Astrocyte of the spinal cord (primary cell): ENCODE results near the gene TAF4B.
A peak's percentile ranks its signal among the peaks of the same experiment; 100 is the strongest.
"Not testable (repeated sequence)": the region's sequence is repeated elsewhere in the genome, so short reads cannot be mapped to it uniquely, and the experiment has no call there.

Experiments used
- DNase-seq: peaks from one replicate; pipeline ENCODE4 v3.0.0; 2011; ENCODE audit warnings: low read depth, low spot score
- H3K4me3 ChIP-seq: 2 replicates; pipeline ENCODE4 v1.5.1; 2011; ENCODE audit warnings: low read depth, mild to moderate bottlenecking, low read length, moderate library complexity
- in situ Hi-C: cut with HindIII; loops from 2 replicates; pipeline ENCODE4 v1.10.0; 2017; ENCODE audit warnings: low sequenced_read_pairs
- TF ChIP-seq, protein P1 (sequence below): IDR thresholded peaks from 2 replicates; pipeline ENCODE4 v1.5.1; 2012; ENCODE audit warnings: low read depth, mild to moderate bottlenecking, low read length, inconsistent platforms

TAF4B gene

DNA sequence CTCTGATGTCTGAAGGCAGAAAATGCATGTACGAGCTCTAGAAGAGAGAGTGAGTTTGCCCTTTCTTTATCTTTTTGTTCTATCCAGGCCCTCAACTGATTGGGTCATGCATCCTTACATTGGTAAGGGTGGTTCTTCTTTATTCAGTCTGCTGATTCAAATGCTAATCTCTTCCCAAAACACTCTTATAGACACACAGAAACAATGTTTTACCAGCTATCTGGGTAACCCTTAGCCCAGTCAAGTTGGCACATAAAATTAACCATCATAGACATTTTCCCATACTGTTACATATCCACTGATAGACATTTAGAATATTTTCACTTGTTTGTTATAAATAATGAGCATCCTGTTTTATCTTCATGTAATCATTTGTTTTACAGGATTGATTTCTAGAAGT lies 141.2 kb downstream of the TAF4B start:
- TF ChIP-seq, protein P1, sequence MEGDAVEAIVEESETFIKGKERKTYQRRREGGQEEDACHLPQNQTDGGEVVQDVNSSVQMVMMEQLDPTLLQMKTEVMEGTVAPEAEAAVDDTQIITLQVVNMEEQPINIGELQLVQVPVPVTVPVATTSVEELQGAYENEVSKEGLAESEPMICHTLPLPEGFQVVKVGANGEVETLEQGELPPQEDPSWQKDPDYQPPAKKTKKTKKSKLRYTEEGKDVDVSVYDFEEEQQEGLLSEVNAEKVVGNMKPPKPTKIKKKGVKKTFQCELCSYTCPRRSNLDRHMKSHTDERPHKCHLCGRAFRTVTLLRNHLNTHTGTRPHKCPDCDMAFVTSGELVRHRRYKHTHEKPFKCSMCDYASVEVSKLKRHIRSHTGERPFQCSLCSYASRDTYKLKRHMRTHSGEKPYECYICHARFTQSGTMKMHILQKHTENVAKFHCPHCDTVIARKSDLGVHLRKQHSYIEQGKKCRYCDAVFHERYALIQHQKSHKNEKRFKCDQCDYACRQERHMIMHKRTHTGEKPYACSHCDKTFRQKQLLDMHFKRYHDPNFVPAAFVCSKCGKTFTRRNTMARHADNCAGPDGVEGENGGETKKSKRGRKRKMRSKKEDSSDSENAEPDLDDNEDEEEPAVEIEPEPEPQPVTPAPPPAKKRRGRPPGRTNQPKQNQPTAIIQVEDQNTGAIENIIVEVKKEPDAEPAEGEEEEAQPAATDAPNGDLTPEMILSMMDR, result no peak
- DNase-seq, result no peak
- in situ Hi-C loops, result no loop called here
- no peak overlapping the region for H3K4me3 ChIP-seq

DNA sequence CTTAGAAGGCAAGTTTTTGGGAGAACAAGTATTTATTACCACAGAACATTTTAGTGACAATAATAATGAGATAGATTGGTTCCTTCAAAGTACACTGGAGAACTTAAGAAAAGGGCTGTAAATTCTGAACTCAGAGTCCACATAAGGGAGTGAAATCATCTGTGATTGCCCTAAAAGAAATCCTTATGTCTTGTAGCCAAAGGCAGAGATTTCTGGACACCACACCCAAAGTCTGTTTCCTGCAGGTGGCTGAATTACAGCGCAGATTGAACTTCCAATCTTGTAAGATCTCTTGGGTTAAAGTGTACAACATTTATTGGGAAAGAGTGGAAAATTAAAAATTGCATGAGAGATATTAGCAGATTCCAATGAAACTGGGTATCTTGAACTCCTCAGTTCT lies 143.8 kb downstream of the TAF4B start:
- no peak overlapping the region for H3K4me3 ChIP-seq
- TF ChIP-seq, protein P1, result no peak
- in situ Hi-C loops, result no loop called here
- DNase-seq, result no peak

DNA sequence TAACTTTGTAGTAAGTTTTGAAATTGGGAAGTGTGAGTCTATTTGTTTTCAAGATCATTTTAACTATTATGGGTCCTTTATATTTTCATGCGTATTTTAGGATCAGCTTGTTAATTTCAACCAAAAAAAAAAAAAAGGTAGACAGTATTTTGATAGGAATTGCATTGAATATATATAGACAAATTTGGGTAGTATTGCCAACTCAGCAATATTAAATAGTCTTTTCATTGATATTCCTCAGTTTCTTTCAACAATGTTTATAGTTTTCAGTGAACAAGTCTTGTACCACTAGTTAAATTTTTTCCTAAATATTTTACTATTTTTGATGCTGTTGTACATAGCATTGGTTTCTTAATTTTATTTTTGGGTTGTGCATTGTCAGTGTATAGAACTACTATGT lies 149.9 kb downstream of the TAF4B start:
- DNase-seq, result no peak
- TF ChIP-seq, protein P1, result no peak
- H3K4me3 ChIP-seq, result no peak overlapping the region
- in situ Hi-C loops, result no loop called here

DNA sequence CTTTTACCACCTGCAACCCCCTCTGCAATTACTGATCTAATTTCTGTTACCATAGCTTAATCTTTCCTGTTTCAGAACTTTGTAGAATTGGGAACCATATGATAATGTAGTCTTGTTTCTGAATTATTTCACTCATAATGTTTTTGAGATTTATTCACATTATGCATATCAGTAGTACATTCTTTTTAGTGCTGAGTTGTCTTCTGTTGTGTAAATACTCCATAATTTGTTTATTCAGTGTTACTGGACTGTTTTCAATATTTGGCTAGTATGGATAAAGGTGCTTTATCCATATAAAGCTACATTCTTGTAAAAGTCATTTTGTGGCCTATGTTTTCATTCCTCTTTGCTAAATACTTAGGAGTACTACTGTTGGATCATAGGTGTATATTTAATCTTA lies 152.5 kb downstream of the TAF4B start:
- no peak overlapping the region for H3K4me3 ChIP-seq
- no peak for DNase-seq
- in situ Hi-C loops, result no loop called here
- TF ChIP-seq, protein P1, result no peak

DNA sequence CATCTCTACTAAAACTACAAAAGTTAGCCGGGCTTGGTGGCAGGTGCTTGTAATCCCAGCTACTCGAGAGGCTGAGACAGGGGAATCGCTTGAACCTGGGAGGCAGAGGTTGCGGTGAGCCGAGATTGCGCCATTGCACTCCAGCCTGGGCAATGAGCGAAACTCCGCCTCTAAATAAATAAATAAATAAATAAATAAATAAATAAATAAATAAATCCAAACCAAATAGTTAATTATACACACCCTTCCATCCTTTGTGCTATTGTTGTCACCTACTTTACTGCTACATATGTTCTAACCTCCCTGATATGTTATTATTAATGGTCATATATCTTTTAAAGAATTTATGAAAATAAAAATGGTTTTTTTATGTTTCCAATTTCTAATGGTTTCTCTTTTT lies 155.3 kb downstream of the TAF4B start:
- H3K4me3 ChIP-seq, in situ Hi-C loops, DNase-seq: not testable (repeated sequence)

DNA sequence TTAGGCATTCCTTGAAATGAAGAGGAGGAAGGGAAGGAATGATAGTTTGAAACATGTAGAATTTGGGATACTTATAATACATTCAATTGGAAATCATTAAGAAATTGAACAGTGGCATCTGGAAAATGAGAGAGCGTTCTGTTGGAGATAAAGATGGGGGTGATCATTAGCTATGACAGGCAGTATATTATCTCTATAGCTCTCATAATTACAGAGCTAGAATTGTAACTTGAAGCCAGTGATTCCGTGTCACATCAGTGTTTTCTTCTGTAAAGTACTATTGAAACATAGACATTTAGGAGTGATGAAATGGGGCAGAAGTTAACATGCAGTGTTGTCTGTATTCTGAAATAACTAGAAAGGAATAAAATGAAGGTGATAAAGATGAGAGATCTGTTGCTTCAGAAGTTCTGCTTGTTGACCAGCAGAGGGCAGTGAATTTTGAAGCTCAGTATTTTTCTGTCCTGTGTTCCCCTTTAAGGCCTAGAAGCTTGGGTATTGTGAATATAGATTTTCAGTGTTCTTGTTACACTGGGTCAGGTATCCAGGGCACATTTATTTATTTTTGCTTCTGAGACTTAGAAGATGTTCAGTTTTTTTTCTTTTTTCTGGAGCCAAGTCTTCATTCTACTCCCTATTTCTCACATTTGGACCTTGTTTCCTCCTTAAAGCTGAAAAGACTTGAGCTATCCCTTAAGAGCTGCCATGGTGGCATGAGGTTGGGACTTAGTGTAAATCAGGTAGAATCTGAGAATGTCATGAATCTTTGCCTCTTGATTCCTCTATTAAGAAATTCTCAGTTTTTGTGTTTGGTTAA lies 157.4 kb downstream of the TAF4B start:
- no peak overlapping the region for H3K4me3 ChIP-seq
- DNase-seq, result peak; percentile 80
- TF ChIP-seq, protein P1, result peak; percentile 70
- in situ Hi-C loops, result no loop called here

DNA sequence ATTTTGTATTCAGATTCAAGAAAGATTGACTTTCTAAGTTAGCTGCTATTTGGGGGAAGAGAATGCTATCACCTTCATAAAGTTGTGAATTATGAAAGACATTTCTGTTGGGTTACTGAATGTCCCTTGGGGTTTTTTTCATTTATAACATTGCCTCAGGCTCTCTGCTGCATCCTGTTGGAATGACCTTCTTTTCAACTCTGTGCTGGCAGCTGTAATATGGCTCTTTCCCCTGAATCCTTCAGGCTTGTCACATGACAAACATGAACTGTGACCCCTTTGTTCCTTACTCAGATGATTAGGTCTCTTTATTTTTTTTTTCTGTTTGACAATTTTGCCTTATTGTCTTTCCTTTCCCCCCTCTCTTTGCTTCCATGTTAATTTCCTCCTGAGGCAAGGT lies 159.8 kb downstream of the TAF4B start:
- in situ Hi-C loops, result no loop called here
- peak; percentile 87 for DNase-seq
- TF ChIP-seq, protein P1, result peak; percentile 3
- H3K4me3 ChIP-seq, result no peak overlapping the region
